GM08714 (cell line): ENCODE data around the gene PIP4K2C.

Experiments
- H3K4me3 ChIP-seq: fragments of 200-500 bp; sonication (Bioruptor generic); 2 replicates; pipeline ENCODE4 v1.5.1; 2014; ENCODE audit warnings: mild to moderate bottlenecking, low read length, inconsistent platforms
- ZNF274 ChIP-seq: IDR thresholded peaks from 2 replicates; pipeline ENCODE4 v1.6.1; 2012; ENCODE audit warnings: mild to moderate bottlenecking, low read depth, low read length

The PIP4K2C gene

GRCh38 chr12:57590864-57591781 lies at the start of gene PIP4K2C:
TSS of gene PIP4K2C (plus strand) at chr12:57591192. CDS start at chr12:57591290, 98 bp downstream.
- no peak for TF ChIP-seq ZNF274
- H3K4me3 ChIP-seq: peak within 1 kb of the TSS; percentile 92

GRCh38 chr12:57541717-57542116 lies 49.3 kb upstream of the PIP4K2C start:
- no peak for TF ChIP-seq ZNF274
- H3K4me3 ChIP-seq: no peak overlapping the region

GRCh38 chr12:57543581-57543980 lies 47.4 kb upstream of the PIP4K2C start:
- TF ChIP-seq ZNF274: no peak
- H3K4me3 ChIP-seq: no peak overlapping the region

GRCh38 chr12:57545809-57546437 lies 45.1 kb upstream of the PIP4K2C start:
- TF ChIP-seq ZNF274: no peak
- peak overlapping the region; percentile 91 for H3K4me3 ChIP-seq

- H3K4me3 ChIP-seq: peak within 1 kb of the TSS; percentile 91
- TF ChIP-seq ZNF274: no peak
Observed at GRCh38 chr12:57546438-57547287, 44.3 kb upstream of the PIP4K2C start, which contains the start of gene DCTN2. TSS of gene DCTN2 (minus strand) at chr12:57547192. CDS start at chr12:57547063, 129 bp downstream.

GRCh38 chr12:57547288-57548012 lies 43.5 kb upstream of the PIP4K2C start:
- peak overlapping the region; percentile 91; the same call in 1 of the 2 replicates for H3K4me3 ChIP-seq
- TF ChIP-seq ZNF274: no peak

- H3K4me3 ChIP-seq: no peak overlapping the region
- no peak for TF ChIP-seq ZNF274
Observed at GRCh38 chr12:57548013-57548315, 43.0 kb upstream of the PIP4K2C start.

GRCh38 chr12:57548488-57548887 lies 42.5 kb upstream of the PIP4K2C start:
- no peak overlapping the region for H3K4me3 ChIP-seq
- no peak for TF ChIP-seq ZNF274

- no peak for TF ChIP-seq ZNF274
- H3K4me3 ChIP-seq: peak overlapping the region; percentile 19; the same call in 1 of the 2 replicates
Observed at GRCh38 chr12:57549203-57549908, 41.6 kb upstream of the PIP4K2C start.

GRCh38 chr12:57549909-57550640 lies 40.9 kb upstream of the PIP4K2C start, which contains the start of gene KIF5A:
TSS of gene KIF5A (plus strand) at chr12:57550044. CDS start at chr12:57550272, 228 bp downstream.
- TF ChIP-seq ZNF274: no peak
- peak within 1 kb of the TSS; percentile 19; the same call in 1 of the 2 replicates for H3K4me3 ChIP-seq

GRCh38 chr12:57550641-57551549 lies 40.1 kb upstream of the PIP4K2C start:
- H3K4me3 ChIP-seq: no peak overlapping the region

More at GRCh38 chr12:57550641-57551549, 40.1 kb upstream of the PIP4K2C start:
- TF ChIP-seq ZNF274: no peak
